HepG2 (cell line): ENCODE results near the gene CFAP73. TPM values are rescaled to one million over a fixed set of nuclear protein-coding genes. Genes with fewer than 3 reads are reported as not detected.

Source experiments
- FOXK2 ChIP-seq: fragments of 450-650 bp; IDR thresholded peaks from 2 replicates; pipeline ENCODE4 v1.6.1; 2016
- JUND ChIP-seq: sonication (generic); formaldehyde crosslinking; IDR thresholded peaks from 2 replicates; pipeline ENCODE4 v1.8.0; 2022; ENCODE audit warnings: mild to moderate bottlenecking, missing genetic modification reagents
- SAFB2 ChIP-seq: sonication (generic); formaldehyde crosslinking; IDR thresholded peaks from 2 replicates; pipeline ENCODE4 v1.5.1; 2020; ENCODE audit warnings: missing genetic modification reagents, low read depth, mild to moderate bottlenecking, borderline replicate concordance
- TCF7 ChIP-seq: sonication (generic); IDR thresholded peaks from 2 replicates; pipeline ENCODE4 v1.6.1; 2016; ENCODE audit warnings: antibody characterized with exemption, low read depth
- ZBED4 ChIP-seq: sonication (generic); formaldehyde crosslinking; IDR thresholded peaks from 2 replicates; pipeline ENCODE4 v1.4.0; 2020; ENCODE audit warnings: missing genetic modification reagents, borderline replicate concordance
- ZNF205 ChIP-seq: IDR thresholded peaks from 2 replicates; pipeline ENCODE4 v1.6.1; 2018; ENCODE audit warnings: missing biosample characterization, missing genetic modification reagents
- ZNF274 ChIP-seq: sonication (generic); formaldehyde crosslinking; IDR thresholded peaks from 2 replicates; pipeline ENCODE4 v1.5.1; 2020; ENCODE audit warnings: mild to moderate bottlenecking, missing genetic modification reagents
- ZNF326 ChIP-seq: sonication (generic); formaldehyde crosslinking; IDR thresholded peaks from 2 replicates; pipeline ENCODE4 v1.4.0; 2020; ENCODE audit warnings: missing genetic modification reagents, borderline replicate concordance
- ZNF574 ChIP-seq: sonication (generic); formaldehyde crosslinking; IDR thresholded peaks from 2 replicates; pipeline ENCODE4 v1.4.0; 2020; ENCODE audit warnings: missing genetic modification reagents
- ZNF766 ChIP-seq: sonication (generic); formaldehyde crosslinking; IDR thresholded peaks from 2 replicates; pipeline ENCODE4 v1.5.0; 2020; ENCODE audit warnings: missing genetic modification reagents, borderline replicate concordance
- polyA plus RNA-seq, 8 experiments: library from polyadenylated mRNA; depleted of rRNA in 3 of 8; stranded (reverse) in 7 of 8; unstranded in 1 of 8; fragments of >200 nt; fragmentation: Illumina TruSeq in 4 of 8; extraction: Trizol in 4 of 8; gene quantifications; 2 replicates each; pipeline versions ENCODE4 v1.2.1 to v1.2.3, GENCODE V29; 2011 to 2016; ENCODE audit warnings: low read depth in 4 of 8, missing spikeins in 1 of 8, mixed read lengths in 1 of 8; ENCODE audit not compliant: insufficient read depth in 1 of 8
- total RNA-seq, 5 experiments: library from RNA; depleted of rRNA; stranded (reverse); fragments of >200 nt; fragmentation: Illumina TruSeq; extraction: Trizol; gene quantifications; 2 replicates each; pipeline ENCODE4 v1.2.3, GENCODE V29; 2016; ENCODE audit warnings: low read depth in 1 of 5
- TF ChIP-seq, protein P1 (sequence below): sonication (generic); formaldehyde crosslinking; IDR thresholded peaks from 2 replicates; pipeline ENCODE4 v1.4.0; 2020; ENCODE audit warnings: missing genetic modification reagents
- TF ChIP-seq, protein P2 (sequence below): sonication (generic); formaldehyde crosslinking; IDR thresholded peaks from 2 replicates; pipeline ENCODE4 v1.4.0; 2020; ENCODE audit warnings: missing genetic modification reagents
- TF ChIP-seq, protein P3 (sequence below): sonication (generic); formaldehyde crosslinking; IDR thresholded peaks from 2 replicates; pipeline ENCODE4 v1.5.0; 2020; ENCODE audit warnings: missing genetic modification reagents

CFAP73 gene
- total and polyA plus RNA-seq, 2 of the 13 experiments (the other 11 are each of a cell fraction or from before 2014, with no cell fraction given), result not detected

GRCh38 chr12:113185180-113186032 lies 35.9 kb downstream of the CFAP73 start, which contains the start of the genes DDX54 and RITA1 (continued):
- TF ChIP-seq, protein P1, sequence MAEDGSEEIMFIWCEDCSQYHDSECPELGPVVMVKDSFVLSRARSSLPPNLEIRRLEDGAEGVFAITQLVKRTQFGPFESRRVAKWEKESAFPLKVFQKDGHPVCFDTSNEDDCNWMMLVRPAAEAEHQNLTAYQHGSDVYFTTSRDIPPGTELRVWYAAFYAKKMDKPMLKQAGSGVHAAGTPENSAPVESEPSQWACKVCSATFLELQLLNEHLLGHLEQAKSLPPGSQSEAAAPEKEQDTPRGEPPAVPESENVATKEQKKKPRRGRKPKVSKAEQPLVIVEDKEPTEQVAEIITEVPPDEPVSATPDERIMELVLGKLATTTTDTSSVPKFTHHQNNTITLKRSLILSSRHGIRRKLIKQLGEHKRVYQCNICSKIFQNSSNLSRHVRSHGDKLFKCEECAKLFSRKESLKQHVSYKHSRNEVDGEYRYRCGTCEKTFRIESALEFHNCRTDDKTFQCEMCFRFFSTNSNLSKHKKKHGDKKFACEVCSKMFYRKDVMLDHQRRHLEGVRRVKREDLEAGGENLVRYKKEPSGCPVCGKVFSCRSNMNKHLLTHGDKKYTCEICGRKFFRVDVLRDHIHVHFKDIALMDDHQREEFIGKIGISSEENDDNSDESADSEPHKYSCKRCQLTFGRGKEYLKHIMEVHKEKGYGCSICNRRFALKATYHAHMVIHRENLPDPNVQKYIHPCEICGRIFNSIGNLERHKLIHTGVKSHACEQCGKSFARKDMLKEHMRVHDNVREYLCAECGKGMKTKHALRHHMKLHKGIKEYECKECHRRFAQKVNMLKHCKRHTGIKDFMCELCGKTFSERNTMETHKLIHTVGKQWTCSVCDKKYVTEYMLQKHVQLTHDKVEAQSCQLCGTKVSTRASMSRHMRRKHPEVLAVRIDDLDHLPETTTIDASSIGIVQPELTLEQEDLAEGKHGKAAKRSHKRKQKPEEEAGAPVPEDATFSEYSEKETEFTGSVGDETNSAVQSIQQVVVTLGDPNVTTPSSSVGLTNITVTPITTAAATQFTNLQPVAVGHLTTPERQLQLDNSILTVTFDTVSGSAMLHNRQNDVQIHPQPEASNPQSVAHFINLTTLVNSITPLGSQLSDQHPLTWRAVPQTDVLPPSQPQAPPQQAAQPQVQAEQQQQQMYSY (CRISPR knock-in tag), result no peak
- TF ChIP-seq SAFB2, result no peak
- TF ChIP-seq JUND (CRISPR knock-in tag), result no peak
- TF ChIP-seq TCF7, result no peak
- TF ChIP-seq ZNF205 (CRISPR knock-in tag), result 0 out of 2 replicates have a peak, but pooled peaks have one; percentile 35
- TF ChIP-seq ZNF326 (CRISPR knock-in tag), result no peak
- peak; percentile 52; the same call in 1 of the 2 replicates for TF ChIP-seq ZNF766
- TF ChIP-seq, protein P2, sequence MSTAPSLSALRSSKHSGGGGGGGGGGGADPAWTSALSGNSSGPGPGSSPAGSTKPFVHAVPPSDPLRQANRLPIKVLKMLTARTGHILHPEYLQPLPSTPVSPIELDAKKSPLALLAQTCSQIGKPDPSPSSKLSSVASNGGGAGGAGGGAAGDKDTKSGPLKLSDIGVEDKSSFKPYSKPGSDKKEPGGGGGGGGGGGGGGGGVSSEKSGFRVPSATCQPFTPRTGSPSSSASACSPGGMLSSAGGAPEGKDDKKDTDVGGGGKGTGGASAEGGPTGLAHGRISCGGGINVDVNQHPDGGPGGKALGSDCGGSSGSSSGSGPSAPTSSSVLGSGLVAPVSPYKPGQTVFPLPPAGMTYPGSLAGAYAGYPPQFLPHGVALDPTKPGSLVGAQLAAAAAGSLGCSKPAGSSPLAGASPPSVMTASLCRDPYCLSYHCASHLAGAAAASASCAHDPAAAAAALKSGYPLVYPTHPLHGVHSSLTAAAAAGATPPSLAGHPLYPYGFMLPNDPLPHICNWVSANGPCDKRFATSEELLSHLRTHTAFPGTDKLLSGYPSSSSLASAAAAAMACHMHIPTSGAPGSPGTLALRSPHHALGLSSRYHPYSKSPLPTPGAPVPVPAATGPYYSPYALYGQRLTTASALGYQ, result peak; percentile 31; the same call in 1 of the 2 replicates
- TF ChIP-seq ZBED4 (CRISPR knock-in tag), result no peak; the same call in 1 of the 2 replicates
- TF ChIP-seq ZNF574 (CRISPR knock-in tag), result peak; percentile 81
- TF ChIP-seq, protein P3, sequence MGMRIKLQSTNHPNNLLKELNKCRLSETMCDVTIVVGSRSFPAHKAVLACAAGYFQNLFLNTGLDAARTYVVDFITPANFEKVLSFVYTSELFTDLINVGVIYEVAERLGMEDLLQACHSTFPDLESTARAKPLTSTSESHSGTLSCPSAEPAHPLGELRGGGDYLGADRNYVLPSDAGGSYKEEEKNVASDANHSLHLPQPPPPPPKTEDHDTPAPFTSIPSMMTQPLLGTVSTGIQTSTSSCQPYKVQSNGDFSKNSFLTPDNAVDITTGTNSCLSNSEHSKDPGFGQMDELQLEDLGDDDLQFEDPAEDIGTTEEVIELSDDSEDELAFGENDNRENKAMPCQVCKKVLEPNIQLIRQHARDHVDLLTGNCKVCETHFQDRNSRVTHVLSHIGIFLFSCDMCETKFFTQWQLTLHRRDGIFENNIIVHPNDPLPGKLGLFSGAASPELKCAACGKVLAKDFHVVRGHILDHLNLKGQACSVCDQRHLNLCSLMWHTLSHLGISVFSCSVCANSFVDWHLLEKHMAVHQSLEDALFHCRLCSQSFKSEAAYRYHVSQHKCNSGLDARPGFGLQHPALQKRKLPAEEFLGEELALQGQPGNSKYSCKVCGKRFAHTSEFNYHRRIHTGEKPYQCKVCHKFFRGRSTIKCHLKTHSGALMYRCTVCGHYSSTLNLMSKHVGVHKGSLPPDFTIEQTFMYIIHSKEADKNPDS (CRISPR knock-in tag), result 0 out of 2 replicates have a peak, but pooled peaks have one; percentile 5
- TF ChIP-seq ZNF274 (CRISPR knock-in tag), result peak; percentile 89; the same call in 1 of the 2 replicates
- peak; percentile 98 for TF ChIP-seq FOXK2
